Spleen (tissue), 7 donors: ENCODE measurements around the gene DEFB132.

Experiments used
- CTCF ChIP-seq, 11 experiments: fragments of 200-600 bp in 7 of 11; fragments of 450-650 bp in 4 of 11; sonication (generic) in 4 of 11; IDR thresholded peaks in 8 of 11; conservative IDR thresholded peaks in 3 of 11; 1 replicate in 7 of 11; 2 replicates in 4 of 11; pipeline versions ENCODE4 v1.4.0 to v1.8.0; 2016 to 2021; ENCODE audit warnings: antibody characterized with exemption in 11 of 11, inconsistent platforms in 4 of 11, mild to moderate bottlenecking in 1 of 11
- POLR2A ChIP-seq, 3 donors: fragments of 450-650 bp; IDR thresholded peaks; one replicate each; pipeline ENCODE4 v1.5.1; 2017; ENCODE audit warnings: antibody characterized with exemption in 3 of 3, mild to moderate bottlenecking in 1 of 3
- donor health status: DM: no; HTN: no; CAD: no; lungs with moderate emphysema.
- donor health status: DM: no; HTN: no; CAD: no.
- donor health status: DM: no; HTN: no; CAD: no.

GRCh38 chr20:278181-278580 lies 20.7 kb downstream of the DEFB132 start:
- TF ChIP-seq CTCF (IDR thresholded peaks at IDR 0.05 in 8 of 11, conservative IDR thresholded peaks at IDR 0.05 in 3 of 11) = no peak
- no peak for TF ChIP-seq POLR2A (IDR thresholded peaks at IDR 0.05)
